Stimulated activated CD4-positive, alpha-beta T cell treated with anti-CD3 and anti-CD28 coated beads, Interleukin-2, amount 100 ng/mL, for 48 hours (primary cell): Measurements from ENCODE around the gene ADAMTS5.

Experiments used
- DNase-seq, 2 donors: peaks; one replicate each; pipeline ENCODE4 v3.0.0-alpha.2; 2020

ADAMTS5 gene

DNA sequence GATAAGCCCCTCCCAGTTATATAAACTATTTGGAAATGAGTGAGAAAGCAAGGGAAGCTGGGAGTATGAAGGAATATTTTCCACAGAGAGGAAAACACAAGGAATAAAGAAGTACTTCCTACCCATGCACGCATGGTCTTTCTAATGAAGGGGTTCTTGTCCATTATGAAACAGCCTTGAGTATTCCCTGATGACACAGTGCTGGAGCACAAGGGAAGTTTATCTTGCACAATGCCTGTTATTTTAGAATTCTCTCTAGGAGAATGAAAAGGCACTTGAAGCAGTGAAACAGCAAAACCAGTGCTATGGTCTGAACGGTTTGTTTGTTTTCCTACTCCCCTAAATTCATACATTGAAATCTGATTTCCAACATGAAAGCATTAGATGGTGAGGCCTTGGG is 83.1 kb downstream of the ADAMTS5 start:
- no peak for DNase-seq

DNA sequence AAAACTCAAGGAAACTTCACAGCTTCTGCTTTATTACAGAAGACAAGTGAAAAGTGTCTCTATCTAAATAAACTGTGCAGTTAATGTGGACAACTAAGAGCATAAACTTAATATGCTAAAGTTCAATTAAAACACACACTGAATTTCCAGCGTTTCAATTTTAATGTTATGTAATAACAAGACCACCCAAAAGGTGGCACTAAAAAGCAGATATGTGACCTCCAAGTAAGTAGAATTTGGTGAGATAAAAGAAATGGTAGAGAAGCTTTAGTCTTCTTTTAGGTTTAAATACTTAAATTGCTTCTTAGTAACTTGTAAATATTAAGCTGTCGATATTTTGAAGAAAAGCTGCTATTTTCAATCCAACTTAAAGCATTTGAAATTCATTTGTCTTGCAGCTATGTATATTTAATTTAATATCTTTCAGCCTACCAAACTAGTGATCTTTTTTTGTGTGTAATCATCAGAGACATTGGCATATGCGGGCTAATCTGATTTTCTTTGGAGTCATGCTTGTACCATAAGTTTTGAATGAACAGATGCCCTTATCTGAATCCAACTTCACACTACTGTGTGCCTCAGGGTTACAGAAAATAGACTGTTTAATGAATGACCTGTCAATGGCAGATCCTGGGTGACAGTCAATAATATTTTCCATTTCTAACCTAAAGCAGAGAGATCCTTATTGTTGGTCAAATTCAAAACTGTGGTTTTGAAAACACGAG is 85.2 kb downstream of the ADAMTS5 start:
- no peak for DNase-seq

DNA sequence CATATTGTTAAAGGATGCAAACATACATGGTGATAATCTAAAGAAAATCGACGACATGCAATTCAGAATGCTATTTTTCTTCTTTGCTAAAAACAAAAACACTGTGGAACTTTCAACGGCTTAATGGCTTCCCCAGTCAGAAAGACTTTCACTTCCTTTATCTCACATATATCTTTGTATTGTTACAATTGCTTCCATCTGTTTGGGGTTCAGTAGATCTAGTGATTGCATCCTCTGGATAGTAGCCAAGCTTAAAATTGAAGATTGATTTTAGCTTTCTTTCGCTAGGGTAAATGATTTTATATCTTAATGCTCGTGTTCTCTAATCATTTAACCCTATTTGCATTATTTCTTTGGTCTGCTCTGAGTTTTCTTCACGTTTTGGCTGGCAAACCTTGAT is 89.9 kb downstream of the ADAMTS5 start:
- no peak for DNase-seq

DNA sequence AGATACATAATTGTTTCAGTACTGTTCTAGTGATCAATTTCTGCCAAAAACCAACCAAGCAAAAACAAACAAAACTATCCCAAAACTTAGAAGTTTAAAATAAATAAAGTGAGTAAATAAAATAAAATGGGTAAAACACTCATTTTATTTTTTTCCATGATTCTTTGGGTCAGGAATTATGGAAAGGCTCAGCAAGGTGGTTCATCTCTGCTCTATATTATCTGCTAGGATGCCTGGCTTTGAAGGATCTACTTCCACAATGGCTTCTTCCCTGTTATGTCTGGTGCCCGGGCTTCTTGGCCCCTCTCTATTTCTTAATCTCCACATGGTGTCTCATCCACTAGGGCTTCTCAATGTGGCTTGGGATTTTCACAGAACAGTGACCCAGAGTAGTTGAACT is 92.5 kb downstream of the ADAMTS5 start:
- no peak for DNase-seq
